Measurements from ENCODE around the gene ARHGEF10L.

GRCh38 chr1:17516303-17517214, 22.9 kb upstream of the ARHGEF10L start:
- TF ChIP-seq, protein P1, sequence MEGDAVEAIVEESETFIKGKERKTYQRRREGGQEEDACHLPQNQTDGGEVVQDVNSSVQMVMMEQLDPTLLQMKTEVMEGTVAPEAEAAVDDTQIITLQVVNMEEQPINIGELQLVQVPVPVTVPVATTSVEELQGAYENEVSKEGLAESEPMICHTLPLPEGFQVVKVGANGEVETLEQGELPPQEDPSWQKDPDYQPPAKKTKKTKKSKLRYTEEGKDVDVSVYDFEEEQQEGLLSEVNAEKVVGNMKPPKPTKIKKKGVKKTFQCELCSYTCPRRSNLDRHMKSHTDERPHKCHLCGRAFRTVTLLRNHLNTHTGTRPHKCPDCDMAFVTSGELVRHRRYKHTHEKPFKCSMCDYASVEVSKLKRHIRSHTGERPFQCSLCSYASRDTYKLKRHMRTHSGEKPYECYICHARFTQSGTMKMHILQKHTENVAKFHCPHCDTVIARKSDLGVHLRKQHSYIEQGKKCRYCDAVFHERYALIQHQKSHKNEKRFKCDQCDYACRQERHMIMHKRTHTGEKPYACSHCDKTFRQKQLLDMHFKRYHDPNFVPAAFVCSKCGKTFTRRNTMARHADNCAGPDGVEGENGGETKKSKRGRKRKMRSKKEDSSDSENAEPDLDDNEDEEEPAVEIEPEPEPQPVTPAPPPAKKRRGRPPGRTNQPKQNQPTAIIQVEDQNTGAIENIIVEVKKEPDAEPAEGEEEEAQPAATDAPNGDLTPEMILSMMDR (IDR thresholded peaks at IDR 0.05; ENCODE audit: low read depth, low read length, poor library complexity, severe bottlenecking) = no peak
- TF ChIP-seq EZH2phosphoT487 (IDR thresholded peaks at IDR 0.05; ENCODE audit: borderline replicate concordance, low read length) = no peak

Measured in DOHH2 (cell line).